HCT116 (cell line): ENCODE results near the gene ARAP1. TPM values are rescaled to one million over a fixed set of nuclear protein-coding genes. Genes with fewer than 3 reads are reported as not detected.

ENCODE experiments used
- ATAC-seq: fragments of 200-7000 bp; cut with Tn5 transposase; 2 replicates; pipeline ENCODE4 v1.9.1; 2020; ENCODE audit warnings: mild to moderate bottlenecking, moderate library complexity
- BruUV-seq: library from RNA; stranded (reverse); fragments of 400-500 nt; replicated peaks from 2 replicates; lab custom pipeline; 2021; lab: Mats Ljungman, UMichigan
- CTCF ChIA-PET: fragments of 300-600 bp; sonication (Branson Sonifier 250); formaldehyde crosslinking; loops from one replicate; lab custom pipeline; 2021; ENCODE audit warnings: antibody characterized with exemption; lab: Charles Lee
- POLR2A ChIA-PET: fragments of 300-600, 350-600 bp; sonication (Branson Sonifier 250); formaldehyde crosslinking; loops from one replicate; lab custom pipeline; 2021; ENCODE audit warnings: antibody characterized with exemption; lab: Charles Lee
- RAD21 ChIA-PET, 2 experiments: fragments of 300-600 bp; sonication (Branson Sonifier 250); formaldehyde crosslinking; loops; one replicate each; lab custom pipeline; 2023; ENCODE audit warnings: low total read pairs in 2 of 2; ENCODE audit not compliant: uncharacterized antibody in 2 of 2, unreplicated experiment in 2 of 2, low non-redundant PET in 1 of 2; lab: Charles Lee
- DNase-seq: peaks from one replicate; pipeline ENCODE4 v3.0.0-alpha.2; 2010; ENCODE audit warnings: low read depth, low spot score
- H2AFZ ChIP-seq: fragments of 200-600 bp; shearing (Covaris generic), sonication (generic); 2 replicates; pipeline ENCODE4 v1.6.1; 2017; ENCODE audit warnings: low read depth, mixed run types, mixed read lengths, antibody characterized with exemption, low read length; ENCODE audit not compliant: poor library complexity, severe bottlenecking
- H3K27ac ChIP-seq: 2 replicates; pipeline ENCODE4 v1.5.1; 2012; ENCODE audit warnings: low read depth, low read length
- H3K27me3 ChIP-seq: fragments of 200-600 bp; sonication (generic); 2 replicates; pipeline ENCODE4 v1.6.1; 2016; ENCODE audit warnings: mixed run types, low read length, mixed read lengths; ENCODE audit not compliant: insufficient read depth
- H3K36me3 ChIP-seq, 2 experiments: fragments of 200-500 bp in 1 of 2; fragments of 200-600 bp in 1 of 2; sonication (Bioruptor generic) in 1 of 2; sonication (generic) in 1 of 2; 2 replicates each; pipeline versions ENCODE4 v1.5.1 to v1.6.1; 2014 to 2016; ENCODE audit warnings: low read length in 2 of 2, inconsistent platforms in 1 of 2, mixed read lengths in 1 of 2, mixed run types in 1 of 2; ENCODE audit not compliant: insufficient read depth in 2 of 2, control insufficient read depth in 1 of 2
- H3K4me1 ChIP-seq, 2 experiments: fragments of 200-600 bp in 1 of 2; sonication (generic) in 1 of 2; 2 replicates each; pipeline versions ENCODE4 v1.5.1 to v1.6.1; 2012 to 2017; ENCODE audit warnings: low read length in 2 of 2, inconsistent platforms in 1 of 2, mild to moderate bottlenecking in 1 of 2, mixed read lengths in 1 of 2, mixed run types in 1 of 2, moderate library complexity in 1 of 2; ENCODE audit not compliant: insufficient read depth in 2 of 2, control insufficient read depth in 1 of 2
- H3K4me2 ChIP-seq: fragments of 200-600 bp; sonication (generic); 2 replicates; pipeline ENCODE4 v1.6.1; 2017; ENCODE audit warnings: mixed run types, low read length, mixed read lengths
- H3K4me3 ChIP-seq, 2 experiments: fragments of 200-600 bp in 1 of 2; sonication (generic) in 1 of 2; replicated peaks in 1 of 2; 2 replicates each; pipeline ENCODE4 v1.5.1; 2011 to 2016; ENCODE audit warnings: low read length in 2 of 2, control low read depth in 1 of 2, low read depth in 1 of 2, mild to moderate bottlenecking in 1 of 2, mixed read lengths in 1 of 2, mixed run types in 1 of 2
- H3K79me2 ChIP-seq: fragments of 200-600 bp; sonication (generic); 2 replicates; pipeline ENCODE4 v1.6.1; 2017; ENCODE audit warnings: mild to moderate bottlenecking, mixed run types, low read length, moderate library complexity, mixed read lengths; ENCODE audit not compliant: insufficient read depth
- H3K9ac ChIP-seq: fragments of 200-600 bp; sonication (generic); 2 replicates; pipeline ENCODE4 v1.6.1; 2016; ENCODE audit warnings: low read length, mixed read lengths
- H3K9me2 ChIP-seq: fragments of 200-600 bp; sonication (generic), shearing (Covaris generic); 2 replicates; pipeline ENCODE4 v1.6.1; 2017; ENCODE audit warnings: mixed run types, mild to moderate bottlenecking, moderate library complexity; ENCODE audit not compliant: insufficient read depth
- H3K9me3 ChIP-seq, 2 experiments: fragments of 200-500 bp in 1 of 2; fragments of 200-600 bp in 1 of 2; sonication (Bioruptor generic) in 1 of 2; sonication (generic) in 1 of 2; 2 replicates each; pipeline ENCODE4 v1.6.1; 2014 to 2017; ENCODE audit warnings: low read length in 2 of 2, mixed read lengths in 2 of 2, inconsistent platforms in 1 of 2, low read depth in 1 of 2, mild to moderate bottlenecking in 1 of 2, mixed run types in 1 of 2, moderate library complexity in 1 of 2; ENCODE audit not compliant: control insufficient read depth in 1 of 2, insufficient read depth in 1 of 2
- H4K20me1 ChIP-seq: fragments of 200-600 bp; sonication (generic), shearing (Covaris generic); 2 replicates; pipeline ENCODE4 v1.6.1; 2017; ENCODE audit warnings: mixed run types, mild to moderate bottlenecking, moderate library complexity; ENCODE audit not compliant: insufficient read depth
- EGR1 ChIP-seq: IDR thresholded peaks from 2 replicates; pipeline ENCODE4 v1.6.1; 2012; ENCODE audit warnings: low read depth
- ELF1 ChIP-seq: IDR thresholded peaks from 2 replicates; pipeline ENCODE4 v1.6.1; 2012; ENCODE audit warnings: low read depth, borderline replicate concordance
- EZH2phosphoT487 ChIP-seq: fragments of 200-600 bp; IDR thresholded peaks from 2 replicates; pipeline ENCODE4 v1.6.1; 2018; ENCODE audit warnings: antibody characterized with exemption, borderline replicate concordance
- FOSL1 ChIP-seq: IDR thresholded peaks from 2 replicates; pipeline ENCODE4 v1.6.1; 2012; ENCODE audit warnings: low read depth
- JUND ChIP-seq: IDR thresholded peaks from 2 replicates; pipeline ENCODE4 v1.6.1; 2012
- YY1 ChIP-seq: IDR thresholded peaks from 2 replicates; pipeline ENCODE4 v1.6.1; 2011; ENCODE audit warnings: low read length, low read depth, moderate library complexity, mild to moderate bottlenecking; ENCODE audit not compliant: insufficient replicate concordance; ENCODE audit errors: extremely low read depth
- ZNF274 ChIP-seq: fragments of 200-500 bp; sonication (Bioruptor generic); IDR thresholded peaks from 2 replicates; pipeline ENCODE4 v1.6.1; 2014; ENCODE audit warnings: mild to moderate bottlenecking, low read depth, low read length, inconsistent platforms
- intact Hi-C: fragments of 100-400 bp; cut with micrococcal nuclease; formaldehyde crosslinking; loops from 2 replicates; pipeline ENCODE4 v1.10.0; 2022
- total RNA-seq: library from RNA; stranded (reverse); gene quantifications from one replicate; pipeline ENCODE4 v1.2.1, GENCODE V29; 2021; ENCODE audit not compliant: unreplicated experiment
- TF ChIP-seq, protein P1 (sequence below): IDR thresholded peaks from 2 replicates; pipeline ENCODE4 v1.6.1; 2011; ENCODE audit warnings: mild to moderate bottlenecking, low read length, moderate library complexity; ENCODE audit not compliant: insufficient replicate concordance; ENCODE audit errors: extremely low read depth
- TF ChIP-seq, protein P2 (sequence below), 3 experiments: fragments of 200-600 bp in 1 of 3; sonication (generic) in 1 of 3; IDR thresholded peaks in 2 of 3; conservative IDR thresholded peaks in 1 of 3; 2 replicates each; pipeline ENCODE4 v1.5.1; 2012 to 2017; ENCODE audit warnings: low read depth in 2 of 3, low read length in 2 of 3, antibody characterized with exemption in 1 of 3, borderline replicate concordance in 1 of 3, control low read depth in 1 of 3, mild to moderate bottlenecking in 1 of 3, mixed read lengths in 1 of 3, mixed run types in 1 of 3, moderate library complexity in 1 of 3; ENCODE audit not compliant: insufficient read depth in 1 of 3
- TF ChIP-seq, protein P3 (sequence below): IDR thresholded peaks from 2 replicates; pipeline ENCODE4 v1.6.1; 2012

Gene ARAP1
- total RNA-seq, 1 experiment from 2014 or later: 57.4 TPM

DNA sequence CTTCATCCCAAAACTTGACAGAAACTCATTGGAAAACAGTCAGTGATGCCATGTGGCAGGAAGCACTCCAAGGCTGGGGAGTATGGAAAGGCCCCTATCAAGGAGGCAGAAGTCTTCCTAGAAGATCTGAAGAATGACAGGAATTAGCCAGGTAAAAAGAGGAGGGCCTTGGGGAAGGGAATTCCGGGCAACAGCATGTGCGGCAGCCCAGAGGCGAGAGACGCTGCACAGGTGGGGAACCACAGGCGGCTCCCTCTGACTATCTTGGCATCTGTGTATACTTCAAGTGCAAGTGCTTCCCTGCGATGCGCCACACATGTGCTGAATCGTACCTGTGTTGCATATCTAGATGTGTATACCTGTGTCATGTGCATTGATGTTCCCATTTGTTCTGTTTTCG, 90.7 kb downstream of the ARAP1 start (continued):
- TF ChIP-seq, protein P1, sequence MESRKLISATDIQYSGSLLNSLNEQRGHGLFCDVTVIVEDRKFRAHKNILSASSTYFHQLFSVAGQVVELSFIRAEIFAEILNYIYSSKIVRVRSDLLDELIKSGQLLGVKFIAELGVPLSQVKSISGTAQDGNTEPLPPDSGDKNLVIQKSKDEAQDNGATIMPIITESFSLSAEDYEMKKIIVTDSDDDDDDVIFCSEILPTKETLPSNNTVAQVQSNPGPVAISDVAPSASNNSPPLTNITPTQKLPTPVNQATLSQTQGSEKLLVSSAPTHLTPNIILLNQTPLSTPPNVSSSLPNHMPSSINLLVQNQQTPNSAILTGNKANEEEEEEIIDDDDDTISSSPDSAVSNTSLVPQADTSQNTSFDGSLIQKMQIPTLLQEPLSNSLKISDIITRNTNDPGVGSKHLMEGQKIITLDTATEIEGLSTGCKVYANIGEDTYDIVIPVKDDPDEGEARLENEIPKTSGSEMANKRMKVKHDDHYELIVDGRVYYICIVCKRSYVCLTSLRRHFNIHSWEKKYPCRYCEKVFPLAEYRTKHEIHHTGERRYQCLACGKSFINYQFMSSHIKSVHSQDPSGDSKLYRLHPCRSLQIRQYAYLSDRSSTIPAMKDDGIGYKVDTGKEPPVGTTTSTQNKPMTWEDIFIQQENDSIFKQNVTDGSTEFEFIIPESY: no peak
- TF ChIP-seq ZNF274: no peak

DNA sequence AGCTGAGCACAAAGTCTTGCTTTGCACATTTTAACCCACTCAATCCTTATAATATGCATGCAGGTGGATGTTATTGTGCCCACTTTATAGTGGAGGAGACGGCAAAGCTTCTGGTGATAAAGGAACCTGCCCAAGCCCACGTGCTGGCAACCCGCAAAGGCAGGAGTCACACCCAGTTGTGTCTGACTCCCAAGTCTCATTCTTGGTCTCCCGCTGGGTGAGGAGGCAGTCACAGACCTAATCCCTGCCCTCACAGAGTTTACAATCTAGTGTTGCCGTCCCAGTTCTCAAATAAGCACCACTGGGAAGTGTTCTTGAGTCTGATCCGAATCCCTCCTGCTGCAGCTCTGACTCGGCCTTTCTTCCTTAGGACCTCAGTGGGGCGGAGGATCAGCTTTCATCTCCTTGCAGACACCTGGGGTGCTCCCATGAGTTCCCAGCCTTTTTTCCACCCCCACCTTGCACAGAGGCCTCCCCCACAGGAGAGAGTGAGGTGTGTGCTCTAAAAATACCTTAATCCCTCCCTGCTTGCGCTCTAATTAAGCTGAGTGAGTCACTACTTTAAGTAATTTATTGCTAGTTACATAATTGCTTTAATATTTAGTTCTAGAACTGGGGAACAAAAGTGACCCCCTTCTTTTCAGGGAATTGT, 93.1 kb downstream of the ARAP1 start:
- BruUV-seq: no TSS peak
- Histone ChIP-seq H3K79me2 (no peaks in the 10 kb centered on the region), H3K4me1 (peaks cover 0 to 6% of the 10 kb centered on the region in 2 experiments; a peak in 2 of 4 replicates), H3K9ac (no peak overlapping the region), H3K9me2 (no peaks in the 10 kb centered on the region), H3K36me3 (no peaks in the 10 kb centered on the region), H3K4me2 (no peak overlapping the region), H3K4me3 (no peak overlapping the region), H2AFZ (no peak overlapping the region), H3K27me3 (no peaks in the 10 kb centered on the region), H3K9me3 (no peaks in the 10 kb centered on the region), H4K20me1 (no peaks in the 10 kb centered on the region), H3K27ac (no peak overlapping the region)
- TF ChIP-seq EZH2phosphoT487 (no peak), ZNF274 (no peak), EGR1 (no peak), ELF1 (no peak), YY1 (no peak), FOSL1 (no peak), JUND (no peak)
- TF ChIP-seq, protein P2, sequence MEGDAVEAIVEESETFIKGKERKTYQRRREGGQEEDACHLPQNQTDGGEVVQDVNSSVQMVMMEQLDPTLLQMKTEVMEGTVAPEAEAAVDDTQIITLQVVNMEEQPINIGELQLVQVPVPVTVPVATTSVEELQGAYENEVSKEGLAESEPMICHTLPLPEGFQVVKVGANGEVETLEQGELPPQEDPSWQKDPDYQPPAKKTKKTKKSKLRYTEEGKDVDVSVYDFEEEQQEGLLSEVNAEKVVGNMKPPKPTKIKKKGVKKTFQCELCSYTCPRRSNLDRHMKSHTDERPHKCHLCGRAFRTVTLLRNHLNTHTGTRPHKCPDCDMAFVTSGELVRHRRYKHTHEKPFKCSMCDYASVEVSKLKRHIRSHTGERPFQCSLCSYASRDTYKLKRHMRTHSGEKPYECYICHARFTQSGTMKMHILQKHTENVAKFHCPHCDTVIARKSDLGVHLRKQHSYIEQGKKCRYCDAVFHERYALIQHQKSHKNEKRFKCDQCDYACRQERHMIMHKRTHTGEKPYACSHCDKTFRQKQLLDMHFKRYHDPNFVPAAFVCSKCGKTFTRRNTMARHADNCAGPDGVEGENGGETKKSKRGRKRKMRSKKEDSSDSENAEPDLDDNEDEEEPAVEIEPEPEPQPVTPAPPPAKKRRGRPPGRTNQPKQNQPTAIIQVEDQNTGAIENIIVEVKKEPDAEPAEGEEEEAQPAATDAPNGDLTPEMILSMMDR (IDR thresholded peaks at IDR 0.05 in 2 of 3, conservative IDR thresholded peaks at IDR 0.05 in 1 of 3; ENCODE audit: borderline replicate concordance in 1 of 3, insufficient read depth in 1 of 3, low read depth in 2 of 3, low read length in 2 of 3): no peak
- TF ChIP-seq, protein P3, sequence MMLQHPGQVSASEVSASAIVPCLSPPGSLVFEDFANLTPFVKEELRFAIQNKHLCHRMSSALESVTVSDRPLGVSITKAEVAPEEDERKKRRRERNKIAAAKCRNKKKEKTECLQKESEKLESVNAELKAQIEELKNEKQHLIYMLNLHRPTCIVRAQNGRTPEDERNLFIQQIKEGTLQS: no peak
- intact Hi-C loops: no loop called here
- ChIA-PET CTCF (interaction anchor here (3.4 kb wide), 1 partner anchor 25 kb away, joined by 12 read pairs; no protein-coding TSS in a partner anchor), RAD21 (no interaction called here), POLR2A (no interaction called here)
- ATAC-seq (no peak), DNase-seq (no peak)
